ENCODE data around the gene LARP1. TPM values are rescaled to one million over a fixed set of nuclear protein-coding genes. Genes with fewer than 3 reads are reported as not detected.

The LARP1 gene
- polyA plus RNA-seq, 1 donor (not counting 4 experiments of a cell fraction or from before 2014, with no cell fraction given), result 65.6 TPM

DNA sequence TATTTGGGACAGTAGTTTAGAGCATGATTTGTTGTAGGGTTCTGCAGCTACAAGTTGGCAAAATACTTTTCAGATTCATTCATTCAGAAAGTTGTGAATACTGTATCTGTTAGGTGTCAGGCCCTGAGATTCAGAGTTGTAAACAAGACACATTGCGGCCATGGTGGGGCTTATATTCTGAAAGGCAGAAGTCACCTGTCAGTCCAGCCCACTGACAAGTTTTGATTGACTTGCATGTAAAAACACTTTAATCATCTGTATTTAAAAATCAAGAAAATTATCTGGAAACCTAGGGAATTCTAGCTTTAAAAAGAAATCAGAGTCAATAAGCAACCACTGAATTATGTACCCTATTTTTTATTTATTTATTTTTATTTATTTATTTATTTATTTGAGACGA lies 13.0 kb downstream of the LARP1 start:
- no peaks in the 10 kb centered on the region for H3K27me3 ChIP-seq (ENCODE audit: control insufficient read depth, extremely low read depth, insufficient read depth, low read length)
- no peaks in the 10 kb centered on the region for H3K9me3 ChIP-seq (ENCODE audit: control insufficient read depth, low read depth, low read length)
- H3K4me2 ChIP-seq (ENCODE audit: control insufficient read depth, extremely low read depth, insufficient read depth, low read depth, low read length), result no peak overlapping the region
- DNase-seq (ENCODE audit: low read depth, low spot score) (no peak), FAIRE-seq (no peak)
- peaks cover 1 to 19% of the 10 kb centered on the region in 2 experiments for H3K36me3 ChIP-seq (ENCODE audit: control insufficient read depth in 2 of 2, extremely low read depth in 1 of 2, insufficient read depth in 2 of 2, low read length in 2 of 2)
- H3K4me1 ChIP-seq (ENCODE audit: control insufficient read depth, extremely low read depth, insufficient read depth, low read length), result peaks cover 26% of the 10 kb centered on the region
- no peak overlapping the region for H2AFZ ChIP-seq (ENCODE audit: control insufficient read depth, low read length)
- H3K9ac ChIP-seq (ENCODE audit: control insufficient read depth, extremely low read depth, insufficient read depth, low read length), result no peak overlapping the region
- H4K20me1 ChIP-seq (ENCODE audit: control insufficient read depth, extremely low read depth, insufficient read depth, low read length), result peaks cover 72% of the 10 kb centered on the region
- no peak overlapping the region for H3K4me3 ChIP-seq (ENCODE audit: control insufficient read depth in 2 of 3, extremely low read depth in 1 of 3, insufficient read depth in 2 of 3, low read depth in 1 of 3, low read length in 3 of 3)
- peaks cover 98% of the 10 kb centered on the region for H3K79me2 ChIP-seq (ENCODE audit: control insufficient read depth, insufficient read depth, low read length)
- H3K27ac ChIP-seq (ENCODE audit: control insufficient read depth, insufficient read depth, low read length), result no peak overlapping the region
- dilution Hi-C loops (cut with MboI; ENCODE audit: extremely low pct_ligation_motif_present, low sequenced_read_pairs), result no loop called here
- H3K9me1 ChIP-seq (ENCODE audit: control insufficient read depth, extremely low read depth, insufficient read depth, low read length), result peaks cover 31% of the 10 kb centered on the region
- TF ChIP-seq CTCF (optimal IDR thresholded peaks at IDR 0.05 in 1 of 3, IDR thresholded peaks at IDR 0.05 in 1 of 3, conservative IDR thresholded peaks at IDR 0.05 in 1 of 3; ENCODE audit: extremely low read depth in 1 of 3, insufficient read depth in 2 of 3, low read length in 3 of 3), result no peak
- no peak for TF ChIP-seq EZH2 (IDR thresholded peaks at IDR 0.05; ENCODE audit: low read length)

GRCh38 chr5:154770111-154770510 lies 14.9 kb downstream of the LARP1 start:
- no peak for FAIRE-seq
- no peaks in the 10 kb centered on the region for H3K27me3 ChIP-seq (ENCODE audit: control insufficient read depth, extremely low read depth, insufficient read depth, low read length)
- H3K4me2 ChIP-seq (ENCODE audit: control insufficient read depth, extremely low read depth, insufficient read depth, low read depth, low read length), result no peak overlapping the region
- TF ChIP-seq CTCF (optimal IDR thresholded peaks at IDR 0.05 in 1 of 3, IDR thresholded peaks at IDR 0.05 in 1 of 3, conservative IDR thresholded peaks at IDR 0.05 in 1 of 3; ENCODE audit: extremely low read depth in 1 of 3, insufficient read depth in 2 of 3, low read length in 3 of 3) (no peak), EZH2 (IDR thresholded peaks at IDR 0.05; ENCODE audit: low read length) (no peak)
- DNase-seq (ENCODE audit: low read depth, low spot score), result no peak
- H3K9me3 ChIP-seq (ENCODE audit: control insufficient read depth, low read depth, low read length), result no peaks in the 10 kb centered on the region
- no peak overlapping the region for H3K27ac ChIP-seq (ENCODE audit: control insufficient read depth, insufficient read depth, low read length)
- dilution Hi-C loops (cut with MboI; ENCODE audit: extremely low pct_ligation_motif_present, low sequenced_read_pairs), result no loop called here
- peaks cover 72% of the 10 kb centered on the region for H4K20me1 ChIP-seq (ENCODE audit: control insufficient read depth, extremely low read depth, insufficient read depth, low read length)
- H3K9ac ChIP-seq (ENCODE audit: control insufficient read depth, extremely low read depth, insufficient read depth, low read length), result no peak overlapping the region
- peaks cover 31% of the 10 kb centered on the region for H3K9me1 ChIP-seq (ENCODE audit: control insufficient read depth, extremely low read depth, insufficient read depth, low read length)
- no peak overlapping the region for H3K4me3 ChIP-seq (ENCODE audit: control insufficient read depth in 2 of 3, extremely low read depth in 1 of 3, insufficient read depth in 2 of 3, low read depth in 1 of 3, low read length in 3 of 3)
- peaks cover 1 to 23% of the 10 kb centered on the region in 2 experiments for H3K36me3 ChIP-seq (ENCODE audit: control insufficient read depth in 2 of 2, extremely low read depth in 1 of 2, insufficient read depth in 2 of 2, low read length in 2 of 2)
- peaks cover 98% of the 10 kb centered on the region for H3K79me2 ChIP-seq (ENCODE audit: control insufficient read depth, insufficient read depth, low read length)
- no peak overlapping the region for H2AFZ ChIP-seq (ENCODE audit: control insufficient read depth, low read length)
- H3K4me1 ChIP-seq (ENCODE audit: control insufficient read depth, extremely low read depth, insufficient read depth, low read length), result peaks cover 26% of the 10 kb centered on the region
